ENCODE measurements around the gene CHI3L1.

Gene CHI3L1

GRCh38 chr1:203199481-203199815 lies 12.9 kb upstream of the CHI3L1 start:
- ATAC-seq (ENCODE audit: low read depth) (no peak), DNase-seq (ENCODE audit: low spot score in 2 of 2) (no peak)
- H3K36me3 Mint-ChIP-seq = no peaks in the 10 kb centered on the region
- H3K9me3 Mint-ChIP-seq = peaks cover 2% of the 10 kb centered on the region
- no peak overlapping the region for H3K4me3 Mint-ChIP-seq
- no peak overlapping the region for H3K27ac Mint-ChIP-seq
- peaks cover 42% of the 10 kb centered on the region for H3K27me3 Mint-ChIP-seq
- H3K4me1 Mint-ChIP-seq = no peaks in the 10 kb centered on the region

GRCh38 chr1:203199002-203199401 lies 12.5 kb upstream of the CHI3L1 start:
- Mint-ChIP-seq H3K27ac (no peak overlapping the region), H3K4me1 (no peaks in the 10 kb centered on the region), H3K9me3 (peaks cover 2% of the 10 kb centered on the region), H3K27me3 (peaks cover 41% of the 10 kb centered on the region), H3K36me3 (no peaks in the 10 kb centered on the region), H3K4me3 (no peak overlapping the region)
- no peak for ATAC-seq (ENCODE audit: low read depth)
- no peak for DNase-seq (ENCODE audit: low spot score in 2 of 2)

GRCh38 chr1:203197625-203198024 lies 11.1 kb upstream of the CHI3L1 start:
- Mint-ChIP-seq H3K4me1 (no peaks in the 10 kb centered on the region), H3K27me3 (peaks cover 34% of the 10 kb centered on the region), H3K27ac (no peak overlapping the region), H3K4me3 (no peak overlapping the region), H3K9me3 (peaks cover 2% of the 10 kb centered on the region), H3K36me3 (no peaks in the 10 kb centered on the region)
- DNase-seq (ENCODE audit: low spot score in 2 of 2) (no peak), ATAC-seq (ENCODE audit: low read depth) (no peak)

- no peaks in the 10 kb centered on the region for H3K4me1 Mint-ChIP-seq
- H3K9me3 Mint-ChIP-seq = peaks cover 2% of the 10 kb centered on the region
- no peaks in the 10 kb centered on the region for H3K36me3 Mint-ChIP-seq
- H3K27me3 Mint-ChIP-seq = peaks cover 30% of the 10 kb centered on the region
- no peak overlapping the region for H3K4me3 Mint-ChIP-seq
- no peak for ATAC-seq (ENCODE audit: low read depth)
- DNase-seq (ENCODE audit: low spot score in 2 of 2) = no peak
- H3K27ac Mint-ChIP-seq = no peak overlapping the region
Observed at GRCh38 chr1:203196371-203196770, 9.9 kb upstream of the CHI3L1 start.

- Mint-ChIP-seq H3K4me3 (no peak overlapping the region), H3K36me3 (no peaks in the 10 kb centered on the region), H3K27me3 (peaks cover 16% of the 10 kb centered on the region), H3K27ac (no peak overlapping the region), H3K4me1 (peaks cover 3% of the 10 kb centered on the region), H3K9me3 (no peaks in the 10 kb centered on the region)
- DNase-seq (ENCODE audit: low spot score in 2 of 2) (no peak), ATAC-seq (ENCODE audit: low read depth) (no peak)
Observed at GRCh38 chr1:203190949-203191348, 4.4 kb upstream of the CHI3L1 start.

- no peaks in the 10 kb centered on the region for H3K9me3 Mint-ChIP-seq
- DNase-seq (ENCODE audit: low spot score in 2 of 2) = no peak
- H3K4me3 Mint-ChIP-seq = no peak overlapping the region
- no peak overlapping the region for H3K27ac Mint-ChIP-seq
- no peak for ATAC-seq (ENCODE audit: low read depth)
- H3K36me3 Mint-ChIP-seq = no peaks in the 10 kb centered on the region
- peaks cover 12% of the 10 kb centered on the region for H3K27me3 Mint-ChIP-seq
- peaks cover 3% of the 10 kb centered on the region for H3K4me1 Mint-ChIP-seq
Observed at GRCh38 chr1:203189951-203190352, 3.4 kb upstream of the CHI3L1 start.

DNA sequence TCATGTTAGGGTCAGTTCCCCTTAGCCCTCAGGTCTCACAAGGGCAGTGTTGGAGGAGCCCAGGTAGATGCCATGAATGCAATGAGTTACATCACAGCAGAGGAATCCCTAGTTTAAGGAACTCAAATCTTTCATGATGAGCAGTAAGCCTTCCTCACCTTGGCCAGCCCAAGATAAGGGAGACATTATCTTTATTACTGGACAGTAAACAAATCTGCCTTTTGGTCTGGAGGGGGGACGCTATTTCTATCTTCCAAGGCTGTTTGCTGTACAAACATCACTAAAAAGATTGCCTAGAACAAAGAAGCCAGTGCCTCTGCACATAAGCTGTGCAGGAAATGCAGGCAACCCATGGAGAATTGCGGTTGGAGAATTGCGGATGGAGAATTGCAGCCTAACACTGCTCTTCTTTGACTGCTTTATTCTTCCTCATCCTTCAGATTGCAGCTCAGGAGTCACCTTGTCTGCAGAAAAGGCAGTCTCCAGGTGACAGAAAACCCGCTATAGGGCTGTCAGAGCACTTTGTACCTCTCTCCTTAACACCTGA lies 2.3 kb upstream of the CHI3L1 start:
- Mint-ChIP-seq H3K9me3 (no peaks in the 10 kb centered on the region), H3K36me3 (no peaks in the 10 kb centered on the region), H3K27me3 (peaks cover 12% of the 10 kb centered on the region), H3K4me3 (no peak overlapping the region), H3K4me1 (peaks cover 3% of the 10 kb centered on the region), H3K27ac (no peak overlapping the region)
- ATAC-seq (ENCODE audit: low read depth) (no peak), DNase-seq (ENCODE audit: low spot score in 2 of 2) (no peak)

DNA sequence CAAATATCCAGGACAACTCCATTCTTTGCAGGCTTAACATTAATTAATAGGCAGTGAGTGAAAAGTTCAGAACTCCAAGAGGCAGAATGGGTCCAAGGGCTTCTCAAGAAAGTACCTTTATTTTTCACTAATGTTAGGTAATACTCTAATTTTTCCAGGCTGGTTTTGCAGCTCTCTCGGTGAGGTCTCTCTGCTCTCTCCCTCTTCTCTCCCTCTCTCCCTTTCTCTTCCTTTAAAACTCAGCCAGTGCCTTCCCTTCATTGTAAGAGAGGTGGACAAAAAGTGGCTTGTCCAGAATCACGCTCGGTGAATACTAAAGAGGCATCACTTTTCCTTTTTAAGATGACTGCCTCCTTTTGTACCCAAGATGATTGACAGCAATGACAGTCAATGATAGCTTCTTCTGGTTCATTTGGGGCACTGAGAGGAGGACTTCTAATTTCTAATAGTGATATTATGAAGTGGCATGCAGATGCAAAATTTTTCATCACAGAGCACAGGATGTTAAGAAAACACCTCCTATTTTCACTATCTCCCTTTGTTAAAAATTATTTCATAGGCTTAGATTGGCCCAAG lies 1.3 kb upstream of the CHI3L1 start:
- H3K27me3 Mint-ChIP-seq = peaks cover 12% of the 10 kb centered on the region
- H3K9me3 Mint-ChIP-seq = no peaks in the 10 kb centered on the region
- no peaks in the 10 kb centered on the region for H3K36me3 Mint-ChIP-seq
- H3K27ac Mint-ChIP-seq = no peak overlapping the region
- H3K4me1 Mint-ChIP-seq = peaks cover 3% of the 10 kb centered on the region
- no peak for DNase-seq (ENCODE audit: low spot score in 2 of 2)
- no peak for ATAC-seq (ENCODE audit: low read depth)
- no peak overlapping the region for H3K4me3 Mint-ChIP-seq

DNA sequence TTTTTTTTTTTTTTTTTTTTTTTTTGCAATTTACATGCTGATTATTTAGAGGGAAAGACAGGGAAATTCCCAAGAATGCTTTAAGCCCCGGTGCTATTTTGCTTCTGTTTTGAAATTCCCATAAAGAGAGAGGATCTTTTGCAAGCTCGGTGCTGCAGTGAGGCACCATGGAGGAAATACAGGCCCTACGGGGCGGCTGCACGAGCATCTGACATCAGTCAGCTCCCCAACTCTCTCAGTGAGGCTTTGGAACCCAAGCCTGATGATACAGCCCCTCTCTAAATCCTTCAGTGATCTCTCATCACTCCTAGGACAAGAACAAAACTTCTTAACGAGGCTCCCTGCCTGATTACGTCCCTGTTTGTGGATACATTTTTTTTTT lies 791 bp upstream of the CHI3L1 start:
- no peak for ATAC-seq (ENCODE audit: low read depth)
- Mint-ChIP-seq H3K36me3 (no peaks in the 10 kb centered on the region), H3K4me1 (peaks cover 3% of the 10 kb centered on the region), H3K27me3 (peaks cover 12% of the 10 kb centered on the region), H3K9me3 (no peaks in the 10 kb centered on the region), H3K4me3 (no peak overlapping the region), H3K27ac (no peak overlapping the region)
- no peak for DNase-seq (ENCODE audit: low spot score in 2 of 2)

DNA sequence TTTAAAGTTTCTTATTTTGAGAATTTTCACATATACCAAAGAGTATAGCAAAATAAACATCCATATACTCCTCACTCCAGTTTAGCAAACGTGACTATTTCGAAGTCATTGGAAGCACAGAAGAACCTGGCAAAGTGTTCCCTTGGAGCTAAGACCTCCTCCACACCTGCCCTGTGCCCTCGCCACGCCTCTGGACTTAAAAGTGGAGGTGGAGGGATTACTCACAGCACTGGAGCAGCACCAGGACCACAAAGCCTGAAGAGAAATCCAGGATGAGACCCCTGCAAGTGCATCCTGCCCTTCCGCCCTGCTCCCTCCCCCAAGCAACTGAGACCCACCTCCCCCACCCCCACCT lies 436 bp downstream of the CHI3L1 start:
- no peak for ATAC-seq (ENCODE audit: low read depth)
- no peak overlapping the region for H3K27ac Mint-ChIP-seq
- peaks cover 3% of the 10 kb centered on the region for H3K4me1 Mint-ChIP-seq
- no peak for DNase-seq (ENCODE audit: low spot score in 2 of 2)
- H3K36me3 Mint-ChIP-seq = no peaks in the 10 kb centered on the region
- H3K4me3 Mint-ChIP-seq = no peak overlapping the region
- H3K9me3 Mint-ChIP-seq = no peaks in the 10 kb centered on the region
- H3K27me3 Mint-ChIP-seq = peaks cover 12% of the 10 kb centered on the region

DNA sequence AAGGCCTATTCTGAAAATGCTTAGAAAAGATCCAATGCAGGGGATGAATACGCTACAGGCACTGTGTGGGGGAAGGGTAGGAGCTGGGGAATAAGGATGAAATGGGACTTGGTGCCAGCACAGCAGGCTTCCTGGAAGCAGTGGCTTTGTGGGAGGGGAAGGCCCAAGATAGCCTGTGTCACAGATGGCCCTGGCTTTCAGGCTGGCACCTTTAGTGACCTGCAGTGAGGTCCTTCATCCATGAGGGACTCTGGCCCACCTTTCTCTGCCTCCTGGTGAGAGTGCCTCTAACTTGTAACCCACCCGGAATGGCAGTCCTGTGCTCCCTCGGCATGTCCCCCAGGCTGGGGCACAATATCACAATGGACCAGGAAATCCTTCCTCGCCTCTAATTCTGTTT lies 919 bp downstream of the CHI3L1 start:
- DNase-seq (ENCODE audit: low spot score in 2 of 2) (no peak), ATAC-seq (ENCODE audit: low read depth) (no peak)
- Mint-ChIP-seq H3K4me1 (peaks cover 7% of the 10 kb centered on the region), H3K9me3 (no peaks in the 10 kb centered on the region), H3K4me3 (no peak overlapping the region), H3K27me3 (peaks cover 14% of the 10 kb centered on the region), H3K27ac (no peak overlapping the region), H3K36me3 (no peaks in the 10 kb centered on the region)

DNA sequence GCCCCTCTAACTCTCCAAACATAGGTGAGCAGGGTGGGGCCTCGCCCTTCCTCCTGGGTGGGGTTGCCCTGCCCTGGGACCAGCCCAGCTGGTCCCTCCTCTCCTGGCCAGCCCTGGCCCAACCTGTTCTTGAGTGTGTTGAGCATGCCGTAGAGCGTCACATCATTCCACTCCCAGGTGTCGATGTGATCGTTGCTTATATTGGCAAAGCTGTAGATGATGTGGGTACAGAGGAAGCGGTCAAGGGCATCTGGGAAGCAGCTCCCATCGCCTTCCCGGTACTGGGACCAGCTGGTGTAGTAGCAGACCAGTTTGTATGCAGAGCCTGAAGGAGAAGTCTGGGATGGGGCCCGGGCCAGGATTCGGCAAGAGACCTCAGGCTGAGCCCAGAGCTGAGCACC lies 1.4 kb downstream of the CHI3L1 start:
- Mint-ChIP-seq H3K4me1 (peaks cover 7% of the 10 kb centered on the region), H3K27ac (no peak overlapping the region), H3K27me3 (peaks cover 15% of the 10 kb centered on the region), H3K36me3 (no peaks in the 10 kb centered on the region), H3K4me3 (no peak overlapping the region), H3K9me3 (no peaks in the 10 kb centered on the region)
- DNase-seq (ENCODE audit: low spot score in 2 of 2) (no peak), ATAC-seq (ENCODE audit: low read depth) (no peak)

GRCh38 chr1:203184467-203184866 lies 2.0 kb downstream of the CHI3L1 start:
- no peaks in the 10 kb centered on the region for H3K36me3 Mint-ChIP-seq
- DNase-seq (ENCODE audit: low spot score in 2 of 2) (no peak), ATAC-seq (ENCODE audit: low read depth) (no peak)
- H3K4me3 Mint-ChIP-seq = no peak overlapping the region
- peaks cover 13% of the 10 kb centered on the region for H3K27me3 Mint-ChIP-seq
- H3K9me3 Mint-ChIP-seq = no peaks in the 10 kb centered on the region
- peaks cover 7% of the 10 kb centered on the region for H3K4me1 Mint-ChIP-seq
- no peak overlapping the region for H3K27ac Mint-ChIP-seq

GRCh38 chr1:203183828-203184227 lies 2.7 kb downstream of the CHI3L1 start:
- Mint-ChIP-seq H3K9me3 (no peaks in the 10 kb centered on the region), H3K36me3 (no peaks in the 10 kb centered on the region), H3K4me1 (peaks cover 7% of the 10 kb centered on the region), H3K27me3 (peaks cover 17% of the 10 kb centered on the region), H3K27ac (no peak overlapping the region), H3K4me3 (no peak overlapping the region)
- ATAC-seq (ENCODE audit: low read depth) (no peak), DNase-seq (ENCODE audit: low spot score in 2 of 2) (no peak)

DNA sequence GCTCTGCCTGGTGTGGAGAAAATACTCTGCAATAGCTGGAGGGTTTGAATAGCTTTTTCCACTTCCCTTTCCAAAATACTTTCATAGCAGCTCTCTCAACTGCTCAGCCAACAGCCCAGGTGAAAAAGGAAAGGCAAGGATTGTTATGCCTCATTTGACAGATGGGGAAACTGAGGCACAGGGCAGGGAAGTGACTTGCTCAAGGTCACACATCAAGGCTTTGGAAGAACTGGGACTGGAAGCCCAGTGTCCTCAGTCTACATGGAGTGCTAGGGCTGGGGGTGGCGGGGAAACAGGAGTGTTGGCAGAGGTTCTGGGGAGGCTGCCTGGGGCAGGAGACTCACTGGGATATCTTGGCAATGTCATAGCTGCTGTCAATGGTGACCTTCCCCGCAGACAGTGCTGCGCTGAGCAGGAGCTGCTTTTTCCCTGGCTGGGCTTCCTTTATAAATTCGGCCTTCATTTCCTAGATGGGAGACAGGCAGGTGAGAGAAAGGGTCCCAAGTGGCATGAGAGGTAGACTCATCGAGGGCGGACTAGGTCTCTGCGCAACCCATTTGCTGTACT lies 4.0 kb downstream of the CHI3L1 start:
- Mint-ChIP-seq H3K36me3 (no peaks in the 10 kb centered on the region), H3K4me1 (peaks cover 7% of the 10 kb centered on the region), H3K4me3 (no peak overlapping the region), H3K27ac (no peak overlapping the region), H3K27me3 (peaks cover 24% of the 10 kb centered on the region), H3K9me3 (no peaks in the 10 kb centered on the region)
- ATAC-seq (ENCODE audit: low read depth) = no peak
- DNase-seq (ENCODE audit: low spot score in 2 of 2) = no peak
